GM21786 (cell line): ENCODE data around the gene CEP350.
A peak's percentile ranks its signal among the peaks of the same experiment; 100 is the strongest.
"Not testable (repeated sequence)": the region's sequence is repeated elsewhere in the genome, so short reads cannot be mapped to it uniquely, and the experiment has no call there.

Experiments used
- ATAC-seq: cut with Tn5 transposase; IDR thresholded peaks from one replicate; pipeline ENCODE4 v1.9.1; 2021; ENCODE audit not compliant: unreplicated experiment

The CEP350 gene

GRCh38 chr1:179984942-179985341 lies 30.3 kb downstream of the CEP350 start:
- ATAC-seq: peak; percentile 50

- ATAC-seq: no peak
Observed at GRCh38 chr1:179990847-179991246, 36.2 kb downstream of the CEP350 start.

- no peak for ATAC-seq
Observed at GRCh38 chr1:179995576-179995975, 41.0 kb downstream of the CEP350 start.

- ATAC-seq: peak; percentile 71
Observed at GRCh38 chr1:179996099-179996498, 41.5 kb downstream of the CEP350 start.

GRCh38 chr1:180000575-180000974 lies 46.0 kb downstream of the CEP350 start:
- ATAC-seq: no peak

GRCh38 chr1:180002437-180002836 lies 47.8 kb downstream of the CEP350 start:
- ATAC-seq: no peak

GRCh38 chr1:180003026-180003695 lies 48.6 kb downstream of the CEP350 start:
- peak; percentile 90 for ATAC-seq

GRCh38 chr1:180006762-180007161 lies 52.2 kb downstream of the CEP350 start:
- not testable (repeated sequence) for ATAC-seq

- no peak for ATAC-seq
Observed at GRCh38 chr1:180020017-180020416, 65.4 kb downstream of the CEP350 start.

- ATAC-seq: no peak
Observed at GRCh38 chr1:180026556-180026955, 71.9 kb downstream of the CEP350 start.

- no peak for ATAC-seq
Observed at GRCh38 chr1:180027949-180028445, 73.4 kb downstream of the CEP350 start.

- ATAC-seq: no peak
Observed at GRCh38 chr1:180028864-180029263, 74.3 kb downstream of the CEP350 start.

GRCh38 chr1:180029524-180030135 lies 75.0 kb downstream of the CEP350 start:
- no peak for ATAC-seq

- ATAC-seq: no peak
Observed at GRCh38 chr1:180031664-180032063, 77.1 kb downstream of the CEP350 start.

GRCh38 chr1:180033390-180033789 lies 78.8 kb downstream of the CEP350 start:
- no peak for ATAC-seq

GRCh38 chr1:180040034-180040433 lies 85.4 kb downstream of the CEP350 start:
- ATAC-seq: no peak

GRCh38 chr1:180041582-180041981 lies 87.0 kb downstream of the CEP350 start:
- no peak for ATAC-seq

GRCh38 chr1:180042988-180043622 lies 88.5 kb downstream of the CEP350 start:
- no peak for ATAC-seq

GRCh38 chr1:180043785-180044184 lies 89.2 kb downstream of the CEP350 start:
- no peak for ATAC-seq

GRCh38 chr1:180046674-180047073 lies 92.1 kb downstream of the CEP350 start:
- ATAC-seq: no peak

GRCh38 chr1:180053594-180054567 lies 99.3 kb downstream of the CEP350 start:
- no peak for ATAC-seq
